AG04450 (cell line): ENCODE results near the gene NMU. TPM values are rescaled to one million over a fixed set of nuclear protein-coding genes. Genes with fewer than 3 reads are reported as not detected.
"Not testable (repeated sequence)": the region's sequence is repeated elsewhere in the genome, so short reads cannot be mapped to it uniquely, and the experiment has no call there.

ENCODE experiments used
- CTCF ChIA-PET: fragments of 300-600, 350-600 bp; formaldehyde crosslinking; extraction: SDS; loops from one replicate; lab custom pipeline; 2022; ENCODE audit warnings: antibody characterized with exemption, inconsistent platforms; lab: Charles Lee
- POLR2A ChIA-PET: fragments of 350-600 bp; formaldehyde crosslinking; extraction: SDS; loops from one replicate; lab custom pipeline; 2021; ENCODE audit warnings: antibody characterized with exemption, inconsistent platforms; lab: Yijun Ruan, JAX
- DNase-seq: peaks from one replicate; pipeline ENCODE4 v3.0.0-alpha.2; 2011; ENCODE audit warnings: low read depth, low spot score
- H3K27ac ChIP-seq: one replicate; pipeline ENCODE4 v1.5.1; 2012; ENCODE audit warnings: low read depth, low read length, control low read depth
- H3K27me3 ChIP-seq: one replicate; pipeline ENCODE4 v1.6.0; 2012; ENCODE audit warnings: low read length; ENCODE audit not compliant: control insufficient read depth, insufficient read depth
- H3K4me3 ChIP-seq: 2 replicates; pipeline ENCODE4 v1.5.1; 2011; ENCODE audit warnings: mild to moderate bottlenecking, low read depth, low read length, control low read depth
- H3K9me3 ChIP-seq: 2 replicates; pipeline ENCODE4 v1.5.1; 2012; ENCODE audit warnings: low read length; ENCODE audit not compliant: control insufficient read depth, insufficient read depth
- CTCF ChIP-seq: IDR thresholded peaks from 2 replicates; pipeline ENCODE4 v1.5.1; 2011; ENCODE audit warnings: low read depth, low read length, control low read depth, inconsistent platforms
- polyA plus RNA-seq: library from polyadenylated mRNA; depleted of rRNA; stranded (reverse); fragments of >200 nt; gene quantifications from 2 replicates; pipeline ENCODE4 v1.2.3, GENCODE V29; 2011

The NMU gene
- polyA plus RNA-seq, 1 experiment, result not detected

DNA sequence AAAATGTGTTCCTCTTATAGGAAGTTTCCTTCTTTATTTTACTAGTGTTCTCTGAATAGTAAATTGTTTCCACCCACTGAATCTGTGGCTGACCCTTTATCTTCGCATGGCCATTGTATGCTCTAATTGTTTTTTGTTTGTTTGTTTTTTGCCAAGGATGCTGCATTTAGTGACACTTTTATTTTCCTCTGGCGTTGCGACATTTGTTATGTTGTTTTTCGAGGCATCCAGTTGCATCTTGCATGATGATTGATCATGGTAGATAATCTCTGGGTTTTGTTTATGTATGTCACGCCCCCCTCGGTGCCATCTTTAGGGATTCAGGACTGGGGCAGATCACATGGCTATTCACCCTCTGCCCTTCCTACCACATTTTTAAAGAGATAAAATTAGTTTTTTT, 2.2 kb downstream of the NMU start:
- no peak for TF ChIP-seq CTCF
- no peak overlapping the region for H3K27ac ChIP-seq
- peaks cover 29% of the 10 kb centered on the region for H3K27me3 ChIP-seq
- ChIA-PET CTCF (no interaction called here), POLR2A (no interaction called here)
- H3K9me3 ChIP-seq, result no peaks in the 10 kb centered on the region
- DNase-seq, result no peak
- no peak overlapping the region for H3K4me3 ChIP-seq

- no peak overlapping the region for H3K27ac ChIP-seq
- ChIA-PET POLR2A (no interaction called here), CTCF (no interaction called here)
- no peak for DNase-seq
- no peak overlapping the region for H3K4me3 ChIP-seq
- H3K9me3 ChIP-seq, result no peaks in the 10 kb centered on the region
- no peaks in the 10 kb centered on the region for H3K27me3 ChIP-seq
- no peak for TF ChIP-seq CTCF
Measured at GRCh38 chr4:55625835-55626234, 10.3 kb downstream of the NMU start.

- not testable (repeated sequence) for DNase-seq
Measured at GRCh38 chr4:55624063-55624462, 12.0 kb downstream of the NMU start.

GRCh38 chr4:55618546-55619143, 17.5 kb downstream of the NMU start:
- Histone ChIP-seq H3K9me3 (no peaks in the 10 kb centered on the region), H3K4me3 (no peak overlapping the region), H3K27ac (no peak overlapping the region), H3K27me3 (no peaks in the 10 kb centered on the region)
- no peak for DNase-seq
- POLR2A ChIA-PET, result no interaction called here
- CTCF ChIA-PET, result interaction anchor here (1.3 kb wide), 1 partner anchor 9 kb away, joined by 3 read pairs; no protein-coding TSS in a partner anchor
- no peak for TF ChIP-seq CTCF

More at GRCh38 chr4:55624063-55624462, 12.0 kb downstream of the NMU start:
- CTCF ChIA-PET, H3K27me3 ChIP-seq, POLR2A ChIA-PET, H3K9me3 ChIP-seq, H3K27ac ChIP-seq, H3K4me3 ChIP-seq: not testable (repeated sequence)

- Histone ChIP-seq H3K27me3 (no peaks in the 10 kb centered on the region), H3K27ac (no peak overlapping the region), H3K9me3 (no peaks in the 10 kb centered on the region), H3K4me3 (no peak overlapping the region)
- no peak for TF ChIP-seq CTCF
- CTCF ChIA-PET, result interaction anchor here (1.3 kb wide), 1 partner anchor 9 kb away, joined by 3 read pairs; no protein-coding TSS in a partner anchor
- DNase-seq, result no peak
- POLR2A ChIA-PET, result no interaction called here
Measured at GRCh38 chr4:55617587-55618197, 18.4 kb downstream of the NMU start.
